ENCODE results near the gene ST14.

DNA sequence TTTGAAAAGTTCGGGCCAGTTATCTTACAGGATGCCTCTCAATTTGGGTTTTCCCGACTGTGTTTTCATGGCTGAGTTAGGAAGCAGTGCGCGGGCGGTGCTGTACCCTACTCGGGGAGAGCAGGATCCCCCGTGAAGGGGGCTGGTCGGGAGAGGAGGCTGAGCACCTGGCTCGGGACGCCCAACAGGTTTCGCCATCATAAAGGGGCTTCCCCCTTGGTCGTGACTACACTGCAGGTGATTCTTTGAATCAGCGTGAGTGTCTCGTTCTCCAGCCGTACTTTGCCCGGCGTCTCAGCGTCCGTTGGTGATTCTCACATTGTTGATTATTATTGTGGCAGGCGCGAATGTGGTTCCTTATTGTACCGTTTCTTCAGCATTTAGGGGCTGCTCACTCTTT is 46.6 kb downstream of the ST14 start:
- no peak for TF ChIP-seq ZNF274 (IDR thresholded peaks at IDR 0.05; ENCODE audit: low read depth, low read length)
- no peak for TF ChIP-seq YY1 (IDR thresholded peaks at IDR 0.05; ENCODE audit: insufficient read depth, insufficient read length)

All from NT2/D1 (cell line).